H7 (cell line): Measurements from ENCODE around the gene PIAS2. TPM values are rescaled to one million over a fixed set of nuclear protein-coding genes. Genes with fewer than 3 reads are reported as not detected.
A peak's percentile ranks its signal among the peaks of the same experiment; 100 is the strongest.

ENCODE experiments used
- DNase-seq: peaks from one replicate; pipeline ENCODE4 v3.0.0; 2012
- H3K27me3 ChIP-seq: 2 replicates; pipeline ENCODE4 v1.6.0; 2011; ENCODE audit warnings: mild to moderate bottlenecking, low read length; ENCODE audit not compliant: control insufficient read depth, insufficient read depth
- H3K36me3 ChIP-seq: replicated peaks from 2 replicates; pipeline ENCODE4 v1.5.1; 2011; ENCODE audit warnings: low read length; ENCODE audit not compliant: control insufficient read depth, insufficient read depth
- H3K4me3 ChIP-seq: 2 replicates; pipeline ENCODE4 v1.5.1; 2011; ENCODE audit warnings: low read depth, mild to moderate bottlenecking, control low read depth, low read length, moderate library complexity; ENCODE audit not compliant: insufficient read depth
- total RNA-seq: library from RNA; depleted of rRNA; stranded (reverse); fragments of >200 nt; shearing (Covaris generic); gene quantifications from 2 replicates; pipeline ENCODE4 v1.2.3, GENCODE V29; 2014

PIAS2 gene
- total RNA-seq, 1 experiment from 2014 or later: 24.2 TPM

DNA sequence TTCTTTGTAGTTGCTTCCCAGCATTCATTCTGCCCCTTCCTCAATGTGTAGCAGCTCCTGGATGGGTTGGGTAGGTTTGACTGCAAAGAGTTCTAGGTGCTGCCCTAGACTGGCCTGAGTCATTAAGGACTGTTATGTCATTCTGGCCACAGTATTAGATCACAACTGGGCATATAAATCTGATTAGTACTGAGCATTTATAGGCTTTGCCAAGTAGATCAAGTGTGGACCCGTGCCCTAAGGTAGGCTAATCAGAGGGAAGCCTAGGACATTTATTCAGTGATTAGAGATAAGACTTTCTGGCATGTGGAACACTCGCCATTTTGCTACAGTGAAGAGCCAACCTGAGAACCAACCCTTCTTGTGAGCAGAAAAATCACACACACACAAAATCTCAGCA is 2.8 kb upstream of the PIAS2 start:
- DNase-seq: no peak
- Histone ChIP-seq H3K36me3 (no peaks in the 10 kb centered on the region), H3K27me3 (no peaks in the 10 kb centered on the region), H3K4me3 (no peak overlapping the region)

DNA sequence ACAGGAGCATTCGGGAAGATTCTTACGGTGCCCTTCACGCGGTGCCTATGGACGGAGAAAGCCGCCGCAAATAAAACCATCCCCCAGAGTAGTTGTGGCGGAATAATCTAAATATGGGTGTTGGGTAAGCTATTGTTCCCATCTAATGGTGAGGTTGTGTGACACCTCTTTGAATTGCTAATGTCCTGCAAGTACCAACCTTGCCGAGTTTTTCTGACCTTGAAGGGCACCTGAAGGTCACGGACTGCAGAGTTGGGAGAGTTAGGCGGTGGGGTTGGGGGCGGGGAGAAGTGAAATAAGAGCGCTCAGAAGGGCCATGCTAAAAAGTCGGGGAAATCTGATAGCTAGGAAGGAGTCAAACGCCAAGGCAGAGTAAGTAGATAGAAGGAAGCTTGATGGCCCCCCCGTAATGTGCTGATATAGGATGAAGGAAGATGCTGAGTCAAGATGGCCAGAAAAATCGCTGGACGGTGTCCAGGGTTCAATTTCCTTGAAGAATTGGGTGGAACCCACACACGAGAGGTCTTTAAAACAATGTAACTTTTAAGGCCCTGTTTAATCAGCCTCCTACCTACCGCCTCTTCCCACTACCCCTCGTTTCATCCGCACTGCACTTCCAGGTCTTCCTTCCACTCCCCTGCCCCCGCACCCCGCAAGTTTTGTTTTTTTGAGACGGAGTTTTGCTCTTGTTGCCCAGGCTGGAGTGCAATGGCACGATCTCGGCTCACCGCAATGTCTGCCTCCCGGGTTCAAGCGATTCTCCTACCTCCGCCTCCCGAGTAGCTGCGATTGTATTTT is 695 bp upstream of the PIAS2 start:
- no peaks in the 10 kb centered on the region for H3K27me3 ChIP-seq
- DNase-seq: peak; percentile 74
- H3K36me3 ChIP-seq: no peaks in the 10 kb centered on the region
- peak overlapping the region; percentile 64 for H3K4me3 ChIP-seq

DNA sequence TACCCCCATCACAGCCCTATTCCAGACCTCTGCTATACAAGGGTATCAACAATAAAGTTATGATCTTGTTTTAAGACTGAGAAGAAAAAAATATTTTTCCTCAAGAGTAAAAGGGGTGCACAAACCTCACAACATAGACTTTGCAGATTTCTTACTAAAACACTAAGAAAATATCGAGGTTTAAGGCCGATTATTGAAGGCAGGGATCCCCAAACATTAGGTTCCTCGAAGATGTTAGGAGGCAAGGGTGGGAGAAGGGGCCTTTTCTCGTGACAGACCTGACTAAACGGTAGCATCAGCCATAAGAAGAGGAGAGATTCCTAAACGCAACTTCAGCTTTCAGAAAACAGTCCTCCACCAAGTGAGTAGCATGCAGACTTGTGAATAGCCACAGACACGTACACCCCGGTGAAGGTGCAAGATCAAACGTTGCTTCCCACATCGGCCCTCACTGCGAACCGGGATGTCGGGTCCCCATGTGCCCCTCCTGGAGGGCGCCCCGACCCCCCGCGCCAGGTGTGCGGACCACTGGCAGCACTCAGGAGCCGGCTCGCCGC is 678 bp downstream of the PIAS2 start:
- no peak for DNase-seq
- peak overlapping the region; percentile 64 for H3K4me3 ChIP-seq
- H3K36me3 ChIP-seq: no peaks in the 10 kb centered on the region
- no peaks in the 10 kb centered on the region for H3K27me3 ChIP-seq

DNA sequence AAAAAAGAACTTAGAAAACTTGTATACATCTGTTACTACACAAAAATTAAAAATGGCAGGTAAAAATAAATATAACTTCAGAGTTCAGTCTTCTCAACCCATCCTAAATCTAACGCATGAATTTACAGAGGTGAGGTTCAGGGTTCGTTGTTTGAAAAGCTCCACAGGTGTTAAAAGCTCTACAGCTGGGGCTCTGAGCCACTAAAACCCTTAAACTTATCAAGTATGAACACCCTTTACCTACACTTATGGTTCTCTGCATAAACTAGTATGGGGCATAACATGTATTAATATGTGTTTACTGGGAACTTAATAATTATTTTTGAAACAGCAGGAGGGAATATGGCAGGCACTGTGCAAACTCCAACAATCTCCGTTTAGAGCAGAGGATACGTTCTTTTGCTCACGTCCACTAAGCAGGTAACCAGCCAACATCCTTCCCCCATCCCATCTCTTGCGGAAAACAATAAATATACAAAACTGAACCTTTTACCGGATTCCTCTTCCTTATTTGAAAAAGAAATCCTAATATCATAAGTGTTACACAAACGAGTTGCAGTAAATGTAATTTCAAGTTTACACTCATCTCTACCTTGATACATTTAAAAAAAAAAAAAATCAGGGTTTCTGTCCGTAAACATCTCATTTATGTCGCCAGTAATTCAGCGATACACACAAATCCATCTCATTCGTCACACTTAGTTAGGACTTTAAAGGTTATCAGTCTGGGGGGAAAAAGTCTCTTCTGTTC is 1.3 kb downstream of the PIAS2 start:
- H3K36me3 ChIP-seq: no peaks in the 10 kb centered on the region
- peak overlapping the region; percentile 64 for H3K4me3 ChIP-seq
- H3K27me3 ChIP-seq: no peaks in the 10 kb centered on the region
- DNase-seq: no peak

DNA sequence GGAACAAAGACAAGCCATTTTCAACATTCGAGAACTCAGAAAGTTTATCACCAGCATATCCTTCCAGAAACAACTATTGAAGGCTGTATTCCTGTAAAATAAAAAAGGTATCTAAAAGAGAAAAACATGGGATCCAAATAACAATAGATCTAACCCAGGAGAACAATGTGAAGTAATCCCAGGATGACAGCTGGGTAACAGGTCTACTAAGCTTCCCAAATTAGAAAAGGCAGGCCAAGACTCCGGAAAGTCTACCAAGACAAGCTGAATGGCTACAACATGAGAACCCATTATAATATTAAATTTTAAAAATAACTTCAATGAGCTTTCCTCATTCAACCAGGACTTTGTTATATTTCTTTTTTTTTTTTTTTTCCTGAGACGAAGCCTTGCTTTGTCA is 6.5 kb downstream of the PIAS2 start:
- no peaks in the 10 kb centered on the region for H3K27me3 ChIP-seq
- H3K4me3 ChIP-seq: no peak overlapping the region
- H3K36me3 ChIP-seq: no peaks in the 10 kb centered on the region
- no peak for DNase-seq

DNA sequence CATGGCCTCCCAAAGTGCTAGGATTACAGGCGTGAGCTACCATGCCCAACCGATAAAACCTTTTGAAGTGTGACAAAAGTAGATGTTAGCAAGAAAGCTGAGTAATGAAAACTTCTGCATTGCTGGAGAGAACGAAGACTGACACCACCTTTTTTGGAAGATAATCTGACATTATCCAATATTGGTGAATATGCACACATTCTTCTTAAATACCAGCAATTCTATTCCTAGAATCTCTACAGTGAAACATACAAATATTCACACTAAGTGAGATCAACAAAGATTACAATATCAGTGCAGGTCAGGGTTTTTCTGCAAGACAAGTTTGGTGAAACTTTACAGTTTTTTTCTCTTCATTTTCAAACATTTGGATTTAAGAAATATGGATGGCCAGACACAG is 7.8 kb downstream of the PIAS2 start:
- no peaks in the 10 kb centered on the region for H3K27me3 ChIP-seq
- no peak for DNase-seq
- H3K36me3 ChIP-seq: no peaks in the 10 kb centered on the region
- no peak overlapping the region for H3K4me3 ChIP-seq

DNA sequence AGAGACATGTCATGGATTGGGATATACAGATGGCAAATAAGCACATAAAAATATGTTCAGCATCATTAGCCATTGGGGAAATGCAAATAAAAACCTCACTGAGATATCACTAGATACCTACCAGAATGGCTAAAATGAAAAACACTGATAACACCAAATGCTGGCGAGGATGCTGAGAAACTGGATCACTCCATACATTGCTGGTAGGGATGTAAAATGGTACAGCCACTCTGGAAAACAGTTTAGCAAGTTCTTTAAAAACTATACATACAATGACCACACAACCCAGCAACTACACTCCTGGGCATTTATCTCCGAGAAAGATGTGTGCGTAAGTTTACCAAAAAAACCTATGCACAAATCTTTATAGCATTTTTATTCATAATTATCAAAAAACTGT is 13.9 kb downstream of the PIAS2 start:
- Histone ChIP-seq H3K36me3 (no peaks in the 10 kb centered on the region), H3K4me3 (no peak overlapping the region), H3K27me3 (no peaks in the 10 kb centered on the region)
- no peak for DNase-seq

DNA sequence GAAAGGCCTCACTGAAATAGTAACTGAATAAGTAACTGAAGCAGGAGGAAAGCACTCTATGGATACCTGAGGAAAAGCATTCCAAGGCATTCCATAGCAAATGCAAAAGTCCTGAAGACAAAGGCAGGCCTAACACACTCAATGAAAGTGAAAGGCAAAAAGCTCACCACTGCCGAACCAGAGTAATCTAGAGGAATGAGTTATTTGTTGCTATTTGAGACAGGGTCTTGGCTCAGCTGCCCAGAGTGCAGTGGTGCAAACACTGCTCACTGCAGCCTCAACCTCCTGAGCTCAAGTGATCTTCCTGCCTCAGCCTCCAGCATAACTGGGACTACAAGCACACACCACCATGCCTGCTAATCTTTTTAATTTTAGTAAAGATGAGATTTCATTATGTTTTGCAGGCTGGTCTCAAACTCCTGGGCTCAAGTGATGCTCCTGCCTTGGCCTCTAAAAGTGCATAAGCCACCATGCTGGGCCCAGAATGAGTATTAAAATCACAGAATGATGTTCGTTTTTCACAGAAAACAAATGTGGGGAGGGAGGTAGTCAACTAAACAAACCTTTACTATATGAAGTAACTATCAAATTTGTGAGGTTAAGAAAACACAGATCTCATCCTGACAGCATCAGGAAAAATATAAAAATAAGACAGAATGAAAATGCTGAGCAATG is 17.9 kb downstream of the PIAS2 start:
- no peaks in the 10 kb centered on the region for H3K36me3 ChIP-seq
- no peak overlapping the region for H3K4me3 ChIP-seq
- DNase-seq: peak; percentile 43
- H3K27me3 ChIP-seq: no peaks in the 10 kb centered on the region

DNA sequence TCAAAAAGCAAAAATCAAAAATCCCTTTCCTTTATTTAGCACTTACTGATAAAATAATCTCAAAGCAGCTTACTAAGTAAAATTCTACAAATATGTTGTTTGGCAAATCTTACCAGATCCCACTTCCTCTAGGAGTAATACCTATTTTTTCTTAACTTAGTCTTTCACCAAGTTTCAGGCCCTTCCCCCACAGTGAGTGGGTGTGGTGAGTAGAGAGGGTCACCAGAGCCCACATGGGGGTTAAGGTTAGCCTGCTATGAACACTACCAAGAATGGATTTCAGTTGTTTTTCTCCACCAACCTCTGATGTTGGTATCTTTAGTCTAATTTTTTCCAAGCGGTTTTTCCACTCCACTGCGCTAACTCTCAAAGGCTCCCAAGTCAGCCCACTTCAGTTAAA is 23.2 kb downstream of the PIAS2 start:
- no peak for DNase-seq
- H3K36me3 ChIP-seq: peaks cover 4% of the 10 kb centered on the region

DNA sequence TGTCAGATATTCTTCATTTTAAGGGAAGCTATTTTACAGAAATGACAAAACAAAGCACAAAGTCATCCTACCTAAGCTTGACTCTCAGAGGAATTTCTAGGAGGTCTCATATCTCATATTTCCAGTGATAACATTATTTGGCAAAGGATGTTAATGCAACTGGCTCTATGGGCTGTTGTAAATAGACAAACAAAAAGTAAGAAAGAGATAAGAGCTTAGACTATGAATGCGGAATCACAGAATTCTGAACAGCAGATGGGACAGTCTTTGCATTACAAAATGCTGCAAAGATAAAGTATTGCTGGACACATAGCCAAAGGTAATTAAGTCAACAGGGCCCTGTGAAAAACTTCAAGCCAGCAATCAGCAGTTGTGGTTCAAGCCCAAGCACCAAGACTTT is 23.9 kb downstream of the PIAS2 start:
- DNase-seq: no peak
- no peak overlapping the region for H3K4me3 ChIP-seq
- peaks cover 8% of the 10 kb centered on the region for H3K36me3 ChIP-seq
- no peaks in the 10 kb centered on the region for H3K27me3 ChIP-seq

More for the DNA sequence above, 23.2 kb downstream of the PIAS2 start:
- H3K27me3 ChIP-seq: no peaks in the 10 kb centered on the region
- H3K4me3 ChIP-seq: no peak overlapping the region

DNA sequence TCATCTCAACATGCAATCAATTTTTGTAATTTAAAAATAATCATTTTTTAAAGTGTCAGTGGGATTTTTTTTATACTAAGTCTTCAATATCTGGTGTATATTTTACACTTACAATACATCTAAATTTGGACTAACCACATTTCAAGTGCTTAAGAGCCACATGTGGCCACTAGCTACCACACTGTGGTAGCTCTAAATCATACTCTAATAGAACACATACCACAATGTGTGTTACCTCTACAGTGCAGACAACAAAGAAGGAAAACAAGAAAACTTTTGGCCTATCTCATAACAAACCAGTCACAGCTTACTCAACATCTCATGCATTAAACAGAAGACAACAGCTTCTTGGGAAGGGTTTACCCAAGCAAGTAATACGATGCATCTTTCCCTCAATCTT is 24.5 kb downstream of the PIAS2 start:
- no peak for DNase-seq
- Histone ChIP-seq H3K4me3 (no peak overlapping the region), H3K27me3 (no peaks in the 10 kb centered on the region), H3K36me3 (peaks cover 8% of the 10 kb centered on the region)

DNA sequence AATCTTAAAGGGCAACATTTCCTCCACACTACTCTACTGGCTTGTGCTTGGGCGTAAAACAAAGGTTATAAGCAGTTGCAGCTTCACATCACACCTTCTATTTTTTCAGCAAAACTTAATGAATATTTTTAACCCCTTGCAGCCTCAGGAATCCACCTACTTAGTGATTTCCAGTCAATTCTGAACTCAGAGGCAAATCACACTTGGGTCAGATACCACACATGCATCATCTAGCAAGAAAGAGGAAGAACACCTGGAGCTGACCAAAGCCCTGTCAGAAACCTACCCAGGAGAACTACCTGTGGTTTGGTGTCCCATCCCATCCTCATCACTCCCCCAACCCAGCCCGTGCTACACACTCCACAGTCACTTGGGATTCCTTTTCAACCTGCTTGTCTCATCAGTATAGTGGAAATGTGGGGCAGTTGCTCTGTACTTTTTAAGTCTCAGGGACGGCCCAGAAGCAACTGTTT is 25.5 kb downstream of the PIAS2 start:
- no peak overlapping the region for H3K4me3 ChIP-seq
- no peaks in the 10 kb centered on the region for H3K27me3 ChIP-seq
- DNase-seq: no peak
- peaks cover 8% of the 10 kb centered on the region for H3K36me3 ChIP-seq

DNA sequence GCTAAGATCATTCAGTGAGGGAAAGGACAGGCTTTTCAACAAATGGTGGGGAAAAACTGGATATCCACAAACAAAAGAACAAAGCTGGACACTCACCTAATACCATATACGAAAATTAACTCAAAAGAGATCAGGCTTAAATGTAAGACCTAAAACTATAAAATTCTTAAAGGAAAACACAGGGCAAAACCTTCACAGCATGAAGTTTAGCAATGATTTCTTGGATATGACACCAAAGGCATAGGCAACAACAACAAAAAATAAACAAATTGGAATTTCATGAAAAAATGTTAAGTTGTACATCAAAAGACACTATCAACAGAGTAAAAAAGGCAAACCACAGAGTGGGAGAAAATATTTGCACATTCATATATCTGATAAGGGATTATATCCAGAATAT is 28.3 kb downstream of the PIAS2 start:
- no peak for DNase-seq
- Histone ChIP-seq H3K4me3 (no peak overlapping the region), H3K27me3 (no peaks in the 10 kb centered on the region), H3K36me3 (peaks cover 8% of the 10 kb centered on the region)

DNA sequence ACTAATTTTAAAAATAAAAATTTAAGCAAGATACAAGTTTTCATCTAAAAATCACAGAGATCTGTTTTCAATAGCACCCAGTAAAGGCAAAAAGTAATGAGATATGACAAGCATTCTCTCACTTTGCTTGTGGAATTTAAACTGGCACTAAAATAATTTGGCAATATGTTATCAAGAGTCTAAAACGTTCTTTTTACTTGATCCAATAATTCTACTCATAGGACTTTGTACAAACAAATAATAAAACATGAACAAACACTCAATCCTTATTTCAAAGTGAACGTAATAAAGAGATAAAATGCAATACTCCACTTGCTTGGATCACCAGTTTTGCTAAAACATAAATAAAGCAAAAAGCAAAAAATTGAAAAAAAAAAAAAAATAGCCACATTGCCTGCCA is 30.4 kb downstream of the PIAS2 start:
- H3K4me3 ChIP-seq: no peak overlapping the region
- H3K36me3 ChIP-seq: peaks cover 8% of the 10 kb centered on the region
- no peaks in the 10 kb centered on the region for H3K27me3 ChIP-seq
- no peak for DNase-seq
